Measurements from ENCODE around the gene DMRT1. TPM values are rescaled to one million over a fixed set of nuclear protein-coding genes. Genes with fewer than 3 reads are reported as not detected.

The DMRT1 gene
- total RNA-seq, 2 experiments from 2014 or later = 0.21 TPM; not detected in 1

- Mint-ChIP-seq H3K27me3 (peaks cover 53% of the 10 kb centered on the region), H3K9me3 (ENCODE audit: low read depth) (no peaks in the 10 kb centered on the region), H3K27ac (no peak overlapping the region), H3K4me3 (no peak overlapping the region), H3K36me3 (no peaks in the 10 kb centered on the region), H3K4me1 (peaks cover 9% of the 10 kb centered on the region)
- no peak for ATAC-seq
- CTCF ChIA-PET = interaction anchor here (1.3 to 2.0 kb wide), 2 partner anchors 15 to 131 kb away, joined by 3 to 8 read pairs; no protein-coding TSS in a partner anchor
- no peak for DNase-seq
Observed at GRCh38 chr9:878239-878638, 36.7 kb downstream of the DMRT1 start.

- peak; percentile 43 for DNase-seq
- ATAC-seq = peak; percentile 47
- CTCF ChIA-PET = interaction anchor here (1.1 kb wide), 1 partner anchor 12 kb away, joined by 4 read pairs; no protein-coding TSS in a partner anchor
- no peak overlapping the region for H3K27ac Mint-ChIP-seq
- peaks cover 50% of the 10 kb centered on the region for H3K27me3 Mint-ChIP-seq
- H3K9me3 Mint-ChIP-seq (ENCODE audit: low read depth) = no peaks in the 10 kb centered on the region
- H3K4me3 Mint-ChIP-seq = no peak overlapping the region
- H3K4me1 Mint-ChIP-seq = peaks cover 9% of the 10 kb centered on the region
- H3K36me3 Mint-ChIP-seq = no peaks in the 10 kb centered on the region
Observed at GRCh38 chr9:880725-881124, 39.2 kb downstream of the DMRT1 start.

GRCh38 chr9:882416-882924 lies 41.0 kb downstream of the DMRT1 start:
- no peaks in the 10 kb centered on the region for H3K36me3 Mint-ChIP-seq
- CTCF ChIA-PET = no interaction called here
- peaks cover 48% of the 10 kb centered on the region for H3K27me3 Mint-ChIP-seq
- no peak overlapping the region for H3K27ac Mint-ChIP-seq
- DNase-seq = no peak
- H3K9me3 Mint-ChIP-seq (ENCODE audit: low read depth) = no peaks in the 10 kb centered on the region
- ATAC-seq = no peak
- H3K4me1 Mint-ChIP-seq = peaks cover 9% of the 10 kb centered on the region
- H3K4me3 Mint-ChIP-seq = no peak overlapping the region

GRCh38 chr9:883011-883410 lies 41.5 kb downstream of the DMRT1 start:
- ATAC-seq = no peak
- H3K27ac Mint-ChIP-seq = no peak overlapping the region
- H3K4me3 Mint-ChIP-seq = no peak overlapping the region
- H3K36me3 Mint-ChIP-seq = no peaks in the 10 kb centered on the region
- peaks cover 9% of the 10 kb centered on the region for H3K4me1 Mint-ChIP-seq
- peaks cover 45% of the 10 kb centered on the region for H3K27me3 Mint-ChIP-seq
- CTCF ChIA-PET = no interaction called here
- no peak for DNase-seq
- H3K9me3 Mint-ChIP-seq (ENCODE audit: low read depth) = no peaks in the 10 kb centered on the region

- Mint-ChIP-seq H3K27me3 (peaks cover 20% of the 10 kb centered on the region), H3K4me1 (no peaks in the 10 kb centered on the region), H3K4me3 (no peak overlapping the region), H3K27ac (no peak overlapping the region), H3K36me3 (no peaks in the 10 kb centered on the region), H3K9me3 (ENCODE audit: low read depth) (no peaks in the 10 kb centered on the region)
- ATAC-seq = no peak
- DNase-seq = no peak
- CTCF ChIA-PET = interaction anchor here (0.9 to 1.3 kb wide), 2 partner anchors 118 to 122 kb away, joined by 3 to 5 read pairs; no protein-coding TSS in a partner anchor
Observed at GRCh38 chr9:886886-887285, 45.4 kb downstream of the DMRT1 start.

GRCh38 chr9:892123-892522 lies 50.6 kb downstream of the DMRT1 start:
- H3K27me3 Mint-ChIP-seq = peaks cover 17% of the 10 kb centered on the region
- peaks cover 10% of the 10 kb centered on the region for H3K4me1 Mint-ChIP-seq
- H3K27ac Mint-ChIP-seq = no peak overlapping the region
- H3K9me3 Mint-ChIP-seq (ENCODE audit: low read depth) = no peaks in the 10 kb centered on the region
- no peak for DNase-seq
- no peak overlapping the region for H3K4me3 Mint-ChIP-seq
- no peak for ATAC-seq
- CTCF ChIA-PET = interaction anchor here (1.4 to 5.4 kb wide), 3 partner anchors 12 to 118 kb away, joined by 4 to 46 read pairs (median 44); no protein-coding TSS in a partner anchor
- no peaks in the 10 kb centered on the region for H3K36me3 Mint-ChIP-seq

- H3K27me3 Mint-ChIP-seq = peaks cover 16% of the 10 kb centered on the region
- no peaks in the 10 kb centered on the region for H3K36me3 Mint-ChIP-seq
- peaks cover 10% of the 10 kb centered on the region for H3K4me1 Mint-ChIP-seq
- no peak overlapping the region for H3K4me3 Mint-ChIP-seq
- H3K9me3 Mint-ChIP-seq (ENCODE audit: low read depth) = no peaks in the 10 kb centered on the region
- DNase-seq = no peak
- no peak for ATAC-seq
- CTCF ChIA-PET = interaction anchor here (0.5 to 5.4 kb wide), 14 partner anchors 9 to 128 kb away, joined by 3 to 46 read pairs (median 6); no protein-coding TSS in a partner anchor
- H3K27ac Mint-ChIP-seq = no peak overlapping the region
Observed at GRCh38 chr9:893115-893514, 51.6 kb downstream of the DMRT1 start.

- DNase-seq = peak; percentile 72
- H3K27me3 Mint-ChIP-seq = peaks cover 24% of the 10 kb centered on the region
- H3K4me1 Mint-ChIP-seq = peaks cover 10% of the 10 kb centered on the region
- CTCF ChIA-PET = interaction anchor here (0.5 to 5.4 kb wide), 13 partner anchors 9 to 129 kb away, joined by 3 to 46 read pairs (median 6); no protein-coding TSS in a partner anchor
- ATAC-seq = peak; percentile 93
- H3K4me3 Mint-ChIP-seq = peak overlapping the region; percentile 2
- no peaks in the 10 kb centered on the region for H3K36me3 Mint-ChIP-seq
- H3K27ac Mint-ChIP-seq = no peak overlapping the region
- H3K9me3 Mint-ChIP-seq (ENCODE audit: low read depth) = no peaks in the 10 kb centered on the region
Observed at GRCh38 chr9:893843-894420, 52.4 kb downstream of the DMRT1 start.

- Mint-ChIP-seq H3K27ac (no peak overlapping the region), H3K4me1 (peaks cover 7% of the 10 kb centered on the region), H3K4me3 (no peak overlapping the region), H3K36me3 (no peaks in the 10 kb centered on the region), H3K9me3 (ENCODE audit: low read depth) (no peaks in the 10 kb centered on the region), H3K27me3 (peaks cover 42% of the 10 kb centered on the region)
- ATAC-seq = no peak
- CTCF ChIA-PET = interaction anchor here (0.7 kb wide), 1 partner anchor 105 kb away, joined by 3 read pairs; no protein-coding TSS in a partner anchor
- DNase-seq = no peak
Observed at GRCh38 chr9:899440-900184, 58.1 kb downstream of the DMRT1 start.

GRCh38 chr9:903886-904285 lies 62.4 kb downstream of the DMRT1 start:
- ATAC-seq (no peak), DNase-seq (no peak)
- no peak overlapping the region for H3K27ac Mint-ChIP-seq
- no peak overlapping the region for H3K4me3 Mint-ChIP-seq
- H3K27me3 Mint-ChIP-seq = peaks cover 70% of the 10 kb centered on the region
- H3K4me1 Mint-ChIP-seq = peaks cover 7% of the 10 kb centered on the region
- no peaks in the 10 kb centered on the region for H3K36me3 Mint-ChIP-seq
- no peaks in the 10 kb centered on the region for H3K9me3 Mint-ChIP-seq (ENCODE audit: low read depth)
- CTCF ChIA-PET = no interaction called here

GRCh38 chr9:905906-906305 lies 64.4 kb downstream of the DMRT1 start:
- Mint-ChIP-seq H3K27ac (no peak overlapping the region), H3K4me1 (no peaks in the 10 kb centered on the region), H3K9me3 (ENCODE audit: low read depth) (no peaks in the 10 kb centered on the region), H3K36me3 (no peaks in the 10 kb centered on the region), H3K27me3 (peaks cover 73% of the 10 kb centered on the region), H3K4me3 (no peak overlapping the region)
- CTCF ChIA-PET = no interaction called here
- DNase-seq (no peak), ATAC-seq (no peak)

- no peak overlapping the region for H3K4me3 Mint-ChIP-seq
- H3K36me3 Mint-ChIP-seq = no peaks in the 10 kb centered on the region
- DNase-seq = no peak
- H3K9me3 Mint-ChIP-seq (ENCODE audit: low read depth) = no peaks in the 10 kb centered on the region
- no peak for ATAC-seq
- H3K4me1 Mint-ChIP-seq = no peaks in the 10 kb centered on the region
- CTCF ChIA-PET = interaction anchor here (0.8 to 1.4 kb wide), 4 partner anchors 17 to 95 kb away, joined by 3 read pairs; no protein-coding TSS in a partner anchor
- no peak overlapping the region for H3K27ac Mint-ChIP-seq
- H3K27me3 Mint-ChIP-seq = peaks cover 64% of the 10 kb centered on the region
Observed at GRCh38 chr9:908536-909205, 67.2 kb downstream of the DMRT1 start.

GRCh38 chr9:911005-911404 lies 69.5 kb downstream of the DMRT1 start:
- CTCF ChIA-PET = no interaction called here
- H3K27ac Mint-ChIP-seq = no peak overlapping the region

More at GRCh38 chr9:911005-911404, 69.5 kb downstream of the DMRT1 start:
- no peaks in the 10 kb centered on the region for H3K4me1 Mint-ChIP-seq
- no peaks in the 10 kb centered on the region for H3K9me3 Mint-ChIP-seq (ENCODE audit: low read depth)
- H3K4me3 Mint-ChIP-seq = no peak overlapping the region
- ATAC-seq (no peak), DNase-seq (no peak)
- H3K27me3 Mint-ChIP-seq = peaks cover 47% of the 10 kb centered on the region
- H3K36me3 Mint-ChIP-seq = no peaks in the 10 kb centered on the region
